ENCODE data around the gene TRAF6. TPM values are rescaled to one million over a fixed set of nuclear protein-coding genes. Genes with fewer than 3 reads are reported as not detected.
"Not testable (repeated sequence)": the region's sequence is repeated elsewhere in the genome, so short reads cannot be mapped to it uniquely, and the experiment has no call there.

Gene TRAF6
- total and polyA plus RNA-seq, 7 donors, result 4.7 to 14.9 (median 11.1) TPM

DNA sequence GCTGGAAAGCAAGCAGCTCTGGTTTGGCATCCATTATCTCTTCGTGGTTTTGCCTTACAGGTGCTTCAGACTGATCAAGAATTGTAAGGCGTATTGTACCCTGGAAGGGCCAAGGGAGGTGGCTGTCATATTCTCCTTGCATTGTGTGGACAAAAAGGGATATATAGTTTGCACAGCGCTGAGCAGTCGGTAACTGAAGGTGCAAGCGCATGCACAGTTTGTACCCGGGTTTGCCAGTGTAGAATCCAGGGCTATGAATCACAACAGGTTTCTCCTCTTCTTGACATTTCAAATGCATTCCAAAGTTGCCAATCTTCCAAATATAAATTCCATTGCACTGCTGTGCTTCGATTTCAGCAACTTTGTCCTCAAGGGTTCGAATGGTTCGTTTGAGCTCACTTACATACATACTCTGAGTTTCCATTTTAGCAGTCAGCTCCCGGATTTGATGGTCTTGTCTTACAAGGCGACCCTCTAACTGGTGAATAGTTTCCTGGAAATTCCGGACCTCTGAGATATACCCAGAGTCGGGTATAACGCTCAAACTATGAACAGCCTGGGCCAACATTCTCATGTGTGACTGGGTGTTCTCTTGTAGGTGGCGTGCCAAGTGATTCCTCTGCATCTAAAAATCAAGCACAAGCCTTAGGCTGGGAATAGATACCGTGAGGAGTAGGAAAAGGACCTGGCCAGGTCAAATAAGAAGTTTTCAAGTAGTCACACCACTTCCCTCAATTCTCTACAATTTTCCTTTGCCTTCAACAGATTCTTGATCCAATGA, 19.9 kb downstream of the TRAF6 start:
- Histone ChIP-seq H3K9me3 (no peaks in the 10 kb centered on the region), H3K4me3 (no peak overlapping the region), H3K4me1 (peaks cover 28% of the 10 kb centered on the region), H3K36me3 (ENCODE audit: insufficient read depth in 1 of 2, low read depth in 1 of 2) (peaks cover under 1 to 94% of the 10 kb centered on the region in 2 donors), H3K27me3 (ENCODE audit: insufficient read depth in 3 of 3, low read length in 2 of 3) (no peaks in the 10 kb centered on the region), H3K27ac (no peak overlapping the region)
- 56 to 71% (median 60%) methylated on average over 16 of the region's 16 CpGs for WGBS, 3 donors
- ATAC-seq, result peak; percentile 34 to 67 (median 58)
- DNase-seq, result no peak
- TF ChIP-seq, protein P1, sequence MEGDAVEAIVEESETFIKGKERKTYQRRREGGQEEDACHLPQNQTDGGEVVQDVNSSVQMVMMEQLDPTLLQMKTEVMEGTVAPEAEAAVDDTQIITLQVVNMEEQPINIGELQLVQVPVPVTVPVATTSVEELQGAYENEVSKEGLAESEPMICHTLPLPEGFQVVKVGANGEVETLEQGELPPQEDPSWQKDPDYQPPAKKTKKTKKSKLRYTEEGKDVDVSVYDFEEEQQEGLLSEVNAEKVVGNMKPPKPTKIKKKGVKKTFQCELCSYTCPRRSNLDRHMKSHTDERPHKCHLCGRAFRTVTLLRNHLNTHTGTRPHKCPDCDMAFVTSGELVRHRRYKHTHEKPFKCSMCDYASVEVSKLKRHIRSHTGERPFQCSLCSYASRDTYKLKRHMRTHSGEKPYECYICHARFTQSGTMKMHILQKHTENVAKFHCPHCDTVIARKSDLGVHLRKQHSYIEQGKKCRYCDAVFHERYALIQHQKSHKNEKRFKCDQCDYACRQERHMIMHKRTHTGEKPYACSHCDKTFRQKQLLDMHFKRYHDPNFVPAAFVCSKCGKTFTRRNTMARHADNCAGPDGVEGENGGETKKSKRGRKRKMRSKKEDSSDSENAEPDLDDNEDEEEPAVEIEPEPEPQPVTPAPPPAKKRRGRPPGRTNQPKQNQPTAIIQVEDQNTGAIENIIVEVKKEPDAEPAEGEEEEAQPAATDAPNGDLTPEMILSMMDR (IDR thresholded peaks at IDR 0.05), result no peak
- intact Hi-C loops (cut with DNase I), result loop anchor here in 1 of 2 donors (5.0 kb wide), 3 partner anchors 113 to 873 kb away; partner anchors contain the start of gene FJX1

DNA sequence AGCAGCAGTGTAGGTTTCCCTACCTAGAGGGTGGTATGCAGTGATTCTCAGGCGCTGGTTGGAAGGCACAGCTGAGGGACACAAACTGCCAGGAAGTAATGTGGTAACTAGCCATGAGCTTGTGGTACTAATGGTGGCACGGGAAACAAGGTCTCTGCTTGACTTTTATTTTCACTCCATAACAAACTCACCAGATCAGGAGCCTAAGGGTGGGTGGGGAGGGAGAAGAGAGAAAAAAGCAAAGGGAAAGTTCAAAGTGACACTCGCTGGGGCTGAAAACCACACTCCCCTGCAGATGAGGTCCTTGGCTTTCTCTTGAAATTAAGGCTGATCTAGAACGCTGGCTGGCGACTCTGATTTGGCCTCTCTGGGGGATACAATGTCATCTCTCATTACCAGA, 22.0 kb downstream of the TRAF6 start:
- ATAC-seq, result no peak
- Histone ChIP-seq H3K4me3 (no peak overlapping the region), H3K4me1 (peaks cover 28% of the 10 kb centered on the region), H3K27ac (peak overlapping the region; percentile 39), H3K36me3 (ENCODE audit: insufficient read depth in 1 of 2, low read depth in 1 of 2) (peaks cover 5 to 94% of the 10 kb centered on the region in 2 donors), H3K9me3 (no peaks in the 10 kb centered on the region), H3K27me3 (ENCODE audit: insufficient read depth in 3 of 3, low read length in 2 of 3) (no peaks in the 10 kb centered on the region)
- TF ChIP-seq, protein P1 (IDR thresholded peaks at IDR 0.05), result no peak
- WGBS, 3 donors, result 39 to 59% (median 43%) methylated on average over 5 of the region's 5 CpGs
- no peak for DNase-seq
- intact Hi-C loops (cut with DNase I), result no loop called here

DNA sequence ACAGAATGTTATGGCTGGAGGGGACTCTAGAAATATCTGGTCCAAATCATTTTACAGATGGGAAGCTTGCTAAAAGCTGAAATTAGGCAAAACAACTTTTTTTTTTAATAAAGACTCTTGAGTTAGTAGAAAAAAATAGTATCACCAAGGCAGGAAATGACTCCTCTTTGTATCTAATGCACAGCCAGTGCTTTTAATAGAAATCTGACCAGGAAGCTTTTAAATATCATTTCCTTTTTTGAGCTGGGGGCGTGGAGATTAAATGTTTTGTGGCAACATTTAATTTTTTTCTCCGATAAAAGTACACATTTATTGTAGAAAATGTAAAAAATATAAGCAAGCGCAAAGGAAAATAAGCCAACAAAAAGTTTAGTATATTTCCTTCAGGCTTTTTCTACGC, 22.5 kb downstream of the TRAF6 start:
- Histone ChIP-seq H3K9me3 (no peaks in the 10 kb centered on the region), H3K27me3 (ENCODE audit: insufficient read depth in 3 of 3, low read length in 2 of 3) (no peaks in the 10 kb centered on the region), H3K27ac (peak overlapping the region; percentile 39), H3K4me3 (no peak overlapping the region), H3K4me1 (peaks cover 28% of the 10 kb centered on the region), H3K36me3 (ENCODE audit: insufficient read depth in 1 of 2, low read depth in 1 of 2) (peaks cover 5 to 92% of the 10 kb centered on the region in 2 donors)
- ATAC-seq, result no peak
- DNase-seq, result no peak
- intact Hi-C loops (cut with DNase I), result no loop called here
- WGBS, 3 donors, result 65 to 77% (median 77%) methylated on average over 4 of the region's 4 CpGs
- TF ChIP-seq, protein P1 (IDR thresholded peaks at IDR 0.05), result no peak

DNA sequence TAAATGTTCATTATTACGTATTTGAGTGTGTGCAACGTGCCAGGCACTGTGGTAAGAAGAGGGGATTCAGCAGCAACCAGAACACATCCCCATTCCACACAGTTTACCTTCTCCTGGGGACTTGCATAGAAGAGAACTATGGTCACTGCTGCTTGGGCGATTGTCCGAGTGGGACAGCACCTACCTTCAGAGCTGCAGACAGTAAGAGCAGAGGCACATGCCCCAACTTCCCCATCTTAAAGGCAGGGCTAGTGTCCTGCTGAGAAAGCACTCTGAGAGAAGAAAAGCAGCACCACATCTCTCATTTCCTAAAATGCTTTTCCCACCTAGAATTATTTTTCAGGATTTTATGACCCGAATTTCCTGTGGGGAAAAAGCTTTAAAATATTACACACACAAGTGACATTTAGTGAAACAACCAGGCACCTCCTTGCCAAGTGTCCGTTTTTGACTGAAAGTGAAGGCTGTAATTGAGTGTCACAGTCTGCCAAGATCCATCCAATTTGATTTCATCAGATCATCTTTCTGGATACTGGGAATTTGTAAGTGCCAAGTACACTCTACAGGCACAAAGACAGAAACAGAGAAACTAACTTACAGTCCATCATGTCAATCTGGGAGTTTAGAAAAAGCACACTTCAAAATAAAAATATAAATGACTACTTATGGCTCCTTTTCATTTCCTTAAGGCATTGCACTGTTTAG, 24.6 kb downstream of the TRAF6 start:
- no peak for ATAC-seq
- TF ChIP-seq, protein P1 (IDR thresholded peaks at IDR 0.05), result no peak
- WGBS, 3 donors, result 53 to 67% (median 57%) methylated on average over 6 of the region's 6 CpGs

DNA sequence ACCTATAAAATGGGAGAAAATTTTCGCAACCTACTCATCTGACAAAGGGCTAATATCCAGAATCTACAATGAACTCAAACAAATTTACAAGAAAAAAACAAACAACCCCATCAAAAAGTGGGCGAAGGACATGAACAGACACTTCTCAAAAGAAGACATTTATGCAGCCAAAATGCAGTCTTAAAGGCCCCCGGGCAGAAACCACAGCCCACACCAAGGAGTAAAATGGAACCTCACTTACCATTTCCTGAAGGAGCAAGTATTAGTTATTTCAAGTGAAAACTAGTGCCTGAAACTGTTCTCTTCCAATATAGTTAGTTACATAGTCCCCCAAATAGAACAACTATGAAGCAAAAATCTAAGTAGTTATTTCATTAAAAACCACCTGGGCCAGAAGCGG, 27.0 kb downstream of the TRAF6 start:
- Histone ChIP-seq H3K4me1 (peaks cover 11% of the 10 kb centered on the region), H3K36me3 (ENCODE audit: insufficient read depth in 1 of 2, low read depth in 1 of 2) (peaks cover 5 to 55% of the 10 kb centered on the region in 2 donors)
- H3K27ac ChIP-seq; H3K4me3 ChIP-seq; H3K27me3 ChIP-seq (ENCODE audit: insufficient read depth in 3 of 3, low read length in 2 of 3); H3K9me3 ChIP-seq; DNase-seq; ATAC-seq; intact Hi-C loops (cut with DNase I): not testable (repeated sequence)
- WGBS, 3 donors, result 95 to 100% (median 97%) methylated on average over 3 of the region's 4 CpGs

More for the DNA sequence above, 24.6 kb downstream of the TRAF6 start:
- no peaks in the 10 kb centered on the region for H3K27me3 ChIP-seq (ENCODE audit: insufficient read depth in 3 of 3, low read length in 2 of 3)
- H3K27ac ChIP-seq, result no peak overlapping the region
- DNase-seq, result no peak
- intact Hi-C loops (cut with DNase I), result no loop called here
- no peak overlapping the region for H3K4me3 ChIP-seq
- peaks cover 19% of the 10 kb centered on the region for H3K4me1 ChIP-seq
- no peaks in the 10 kb centered on the region for H3K9me3 ChIP-seq
- H3K36me3 ChIP-seq (ENCODE audit: insufficient read depth in 1 of 2, low read depth in 1 of 2), result peaks cover 5 to 70% of the 10 kb centered on the region in 2 donors
